GM15510 (cell line): ENCODE measurements around the gene D2HGDH.

Experiments used
- POLR2A ChIP-seq: IDR thresholded peaks from 3 replicates; pipeline ENCODE4 v1.6.1; 2011; ENCODE audit warnings: borderline replicate concordance; ENCODE audit not compliant: insufficient read length; ENCODE audit errors: extremely low read depth

Gene D2HGDH

GRCh38 chr2:241770185-241770935 is 35.9 kb downstream of the D2HGDH start:
- TF ChIP-seq POLR2A, result no peak

DNA sequence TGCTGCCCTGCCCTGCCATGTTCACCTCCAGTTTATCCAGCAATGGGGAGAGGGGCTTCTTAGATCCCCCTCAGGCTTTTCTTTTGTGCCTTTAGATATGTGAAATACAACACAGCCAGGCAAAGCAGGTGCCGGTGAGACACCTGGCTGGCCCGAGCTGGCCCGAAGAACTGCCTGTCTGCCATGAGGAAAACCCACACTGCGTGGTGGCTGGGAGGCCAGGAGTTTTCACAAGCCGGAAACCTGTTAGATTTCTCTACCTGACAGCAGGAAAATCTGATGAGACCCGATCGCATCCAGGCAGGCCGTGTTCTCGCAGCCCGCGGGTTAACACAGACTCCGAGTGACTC is 36.5 kb downstream of the D2HGDH start:
- TF ChIP-seq POLR2A, result no peak

DNA sequence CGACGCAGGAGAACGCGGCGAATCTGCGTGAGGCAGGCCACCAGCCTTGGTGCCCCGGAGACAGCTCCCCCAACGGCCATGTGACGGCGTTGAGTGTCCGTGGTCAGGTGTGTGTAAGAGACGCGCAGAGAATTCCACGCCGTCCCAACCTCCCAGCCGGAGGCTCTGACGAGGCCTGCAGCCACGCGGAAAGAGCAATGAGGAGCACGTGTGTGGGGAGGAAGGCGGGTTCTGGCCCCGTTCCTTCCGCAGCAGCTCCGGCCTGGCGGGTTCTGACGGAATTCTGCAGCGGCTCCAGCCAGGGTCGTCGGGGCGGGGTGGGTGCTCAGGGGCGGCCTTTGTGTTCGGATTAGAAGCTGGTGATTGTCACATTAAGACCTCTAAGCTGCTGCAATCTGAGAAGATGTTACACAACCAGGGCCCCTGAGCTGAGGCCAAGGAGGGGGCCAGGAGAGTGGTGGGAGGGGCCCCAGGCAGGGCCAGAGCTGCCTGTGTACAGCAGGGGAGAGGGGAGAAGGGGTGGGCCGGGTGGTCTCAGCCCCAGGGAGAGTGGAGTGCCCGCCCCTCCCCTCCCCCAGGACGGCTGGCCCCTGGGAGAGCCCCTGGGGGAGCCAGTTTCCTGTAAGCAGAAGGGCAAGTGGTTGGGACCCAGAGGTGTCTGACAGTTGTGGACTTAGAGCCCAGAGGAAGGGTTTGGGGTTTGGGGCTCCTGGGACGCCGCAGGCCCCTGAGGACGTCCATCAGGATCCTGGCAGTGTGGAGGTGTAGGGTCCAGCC is 37.0 kb downstream of the D2HGDH start:
- TF ChIP-seq POLR2A, result no peak

- no peak for TF ChIP-seq POLR2A
Measured at GRCh38 chr2:241772063-241772499, 37.7 kb downstream of the D2HGDH start.

GRCh38 chr2:241773511-241774418 is 39.3 kb downstream of the D2HGDH start:
- TF ChIP-seq POLR2A, result no peak

- TF ChIP-seq POLR2A, result no peak
Measured at GRCh38 chr2:241774419-241775222, 40.2 kb downstream of the D2HGDH start.

DNA sequence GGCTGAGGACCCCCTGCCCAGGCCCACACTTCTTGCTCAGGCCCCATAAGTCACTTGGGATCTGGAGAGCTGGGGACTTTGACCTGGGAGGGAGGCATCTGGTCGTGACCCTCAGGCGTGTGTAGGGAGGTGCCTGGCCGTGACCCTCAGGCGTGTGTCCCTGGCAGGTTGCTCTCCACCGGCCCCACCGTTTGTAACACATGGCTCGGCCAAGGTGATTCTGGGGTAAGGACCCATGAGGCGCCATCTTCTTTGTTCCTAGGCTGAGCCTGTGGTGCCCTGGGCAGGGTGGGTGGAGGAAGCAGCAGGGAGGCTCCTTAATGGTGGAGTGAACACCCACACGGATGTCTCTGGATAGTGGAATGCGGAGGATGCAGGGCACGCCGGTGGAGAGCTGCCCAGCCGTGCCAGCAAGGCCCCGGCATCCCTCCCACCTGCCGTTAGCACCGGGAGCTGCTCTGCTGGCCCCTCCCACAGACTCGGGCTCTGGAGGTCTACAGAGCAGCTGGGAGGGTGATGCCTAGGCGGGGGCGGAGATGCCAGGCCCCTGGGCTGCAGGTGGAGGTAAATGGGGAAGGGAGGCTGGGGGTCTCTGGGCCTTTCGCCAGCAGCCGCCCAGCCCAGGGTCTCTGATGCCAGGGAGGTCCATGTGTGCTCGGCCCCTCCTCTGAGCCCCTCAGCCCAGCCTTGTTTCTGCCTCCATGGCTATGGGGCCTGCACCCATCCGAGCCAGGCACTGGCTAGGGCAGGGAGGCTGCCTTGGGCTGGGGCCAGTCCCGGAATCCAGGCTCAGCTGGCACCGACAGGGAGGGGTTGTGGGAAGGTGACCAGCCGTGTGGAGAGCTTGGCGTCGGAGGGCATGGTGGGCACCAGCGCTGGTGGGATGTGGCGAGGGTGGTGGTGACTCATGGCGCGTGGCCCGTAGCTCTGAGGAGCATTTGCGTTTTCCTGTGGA is 41.1 kb downstream of the D2HGDH start:
- TF ChIP-seq POLR2A, result no peak

DNA sequence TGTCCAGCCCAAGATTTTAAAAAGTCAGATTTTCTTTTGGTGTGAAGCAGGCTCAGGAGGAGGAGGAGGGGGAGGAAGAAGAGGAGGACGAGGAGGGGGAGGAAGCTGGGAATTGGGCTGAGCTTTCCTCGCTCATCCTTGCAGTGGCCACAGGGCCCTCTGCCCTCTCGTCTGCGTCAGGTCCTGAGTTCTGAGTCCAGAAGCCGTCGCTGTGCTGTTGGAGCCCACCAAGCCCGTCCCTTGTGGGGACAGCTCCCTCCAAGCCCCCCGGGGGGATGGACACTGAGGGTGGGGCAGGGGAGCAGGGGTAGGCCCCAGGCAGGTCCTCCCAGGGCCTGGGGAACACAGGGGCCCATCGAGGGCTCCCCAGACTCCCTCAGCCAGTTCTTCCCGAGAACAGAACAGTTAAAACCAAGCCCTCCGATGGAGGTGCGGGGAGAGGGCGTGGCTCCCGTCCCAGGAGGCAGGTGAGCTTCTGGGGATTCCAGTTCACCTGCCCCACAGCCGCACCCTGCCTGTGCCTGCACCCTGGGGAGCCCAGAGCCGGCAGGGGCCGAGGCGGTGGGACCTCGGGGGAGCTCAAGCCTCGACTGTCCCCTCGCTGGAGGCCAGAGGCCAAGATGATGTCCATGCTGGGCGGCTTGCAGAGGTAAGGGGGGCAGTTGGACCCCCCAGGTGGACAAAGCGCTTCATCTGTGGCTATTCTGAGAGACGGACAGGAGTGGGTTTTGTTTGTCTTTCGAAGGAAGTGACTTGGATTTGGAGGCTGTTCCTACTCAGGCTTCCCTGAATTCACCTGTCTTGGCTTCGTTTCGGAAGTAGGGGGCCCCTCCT is 42.1 kb downstream of the D2HGDH start, which contains the start of gene GAL3ST2:
Gene GAL3ST2, plus strand, starts transcription at position 487 of the 834 bp plus-strand sequence. Its CDS starts 134 bp downstream, at position 621.
- no peak for TF ChIP-seq POLR2A

GRCh38 chr2:241777170-241777685 is 42.8 kb downstream of the D2HGDH start:
- no peak for TF ChIP-seq POLR2A

GRCh38 chr2:241777686-241778627 is 43.5 kb downstream of the D2HGDH start:
- TF ChIP-seq POLR2A, result no peak
